ENCODE measurements around the gene PIGU. TPM values are rescaled to one million over a fixed set of nuclear protein-coding genes. Genes with fewer than 3 reads are reported as not detected.
"Not testable (repeated sequence)": the region's sequence is repeated elsewhere in the genome, so short reads cannot be mapped to it uniquely, and the experiment has no call there.

PIGU gene
- total RNA-seq, 4 donors from 2014 or later: 13.6 to 21.7 (median 16.2) TPM

- WGBS: 86% methylated on average over 5 of the region's 5 CpGs
- TF ChIP-seq, protein P1, sequence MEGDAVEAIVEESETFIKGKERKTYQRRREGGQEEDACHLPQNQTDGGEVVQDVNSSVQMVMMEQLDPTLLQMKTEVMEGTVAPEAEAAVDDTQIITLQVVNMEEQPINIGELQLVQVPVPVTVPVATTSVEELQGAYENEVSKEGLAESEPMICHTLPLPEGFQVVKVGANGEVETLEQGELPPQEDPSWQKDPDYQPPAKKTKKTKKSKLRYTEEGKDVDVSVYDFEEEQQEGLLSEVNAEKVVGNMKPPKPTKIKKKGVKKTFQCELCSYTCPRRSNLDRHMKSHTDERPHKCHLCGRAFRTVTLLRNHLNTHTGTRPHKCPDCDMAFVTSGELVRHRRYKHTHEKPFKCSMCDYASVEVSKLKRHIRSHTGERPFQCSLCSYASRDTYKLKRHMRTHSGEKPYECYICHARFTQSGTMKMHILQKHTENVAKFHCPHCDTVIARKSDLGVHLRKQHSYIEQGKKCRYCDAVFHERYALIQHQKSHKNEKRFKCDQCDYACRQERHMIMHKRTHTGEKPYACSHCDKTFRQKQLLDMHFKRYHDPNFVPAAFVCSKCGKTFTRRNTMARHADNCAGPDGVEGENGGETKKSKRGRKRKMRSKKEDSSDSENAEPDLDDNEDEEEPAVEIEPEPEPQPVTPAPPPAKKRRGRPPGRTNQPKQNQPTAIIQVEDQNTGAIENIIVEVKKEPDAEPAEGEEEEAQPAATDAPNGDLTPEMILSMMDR (IDR thresholded peaks at IDR 0.05): no peak
- TF ChIP-seq POLR2A (IDR thresholded peaks at IDR 0.05): no peak
- TF ChIP-seq POLR2AphosphoS5 (IDR thresholded peaks at IDR 0.05): no peak
- no peak for TF ChIP-seq EP300 (IDR thresholded peaks at IDR 0.05)
- H3K4me1 ChIP-seq: no peaks in the 10 kb centered on the region
- H3K9me3 ChIP-seq: no peaks in the 10 kb centered on the region
- H3K27me3 ChIP-seq: no peaks in the 10 kb centered on the region
- H3K36me3 ChIP-seq: no peaks in the 10 kb centered on the region
- DNase-seq (ENCODE audit: low spot score in 2 of 2): no peak
- H3K4me3 ChIP-seq: no peak overlapping the region
- H3K27ac ChIP-seq: no peak overlapping the region
Observed at GRCh38 chr20:34663213-34663943, 13.5 kb downstream of the PIGU start.

GRCh38 chr20:34661811-34662210 is 15.1 kb downstream of the PIGU start:
- not testable (repeated sequence) for H3K9me3 ChIP-seq; DNase-seq (ENCODE audit: low spot score in 2 of 2); H3K4me1 ChIP-seq; H3K27me3 ChIP-seq; H3K4me3 ChIP-seq; H3K36me3 ChIP-seq; H3K27ac ChIP-seq
- WGBS: 73% methylated on average over 5 of the region's 5 CpGs

GRCh38 chr20:34658654-34659053 is 18.2 kb downstream of the PIGU start:
- not testable (repeated sequence) for H3K4me1 ChIP-seq; H3K27me3 ChIP-seq; H3K9me3 ChIP-seq; H3K4me3 ChIP-seq; DNase-seq (ENCODE audit: low spot score in 2 of 2); H3K36me3 ChIP-seq; H3K27ac ChIP-seq
- WGBS: no CpG with 5 or more reads among the region's 31 CpGs

- no peak for DNase-seq (ENCODE audit: low spot score in 2 of 2)
- H3K9me3 ChIP-seq: no peaks in the 10 kb centered on the region
- TF ChIP-seq EP300 (IDR thresholded peaks at IDR 0.05) (no peak), POLR2AphosphoS5 (IDR thresholded peaks at IDR 0.05) (no peak), POLR2A (IDR thresholded peaks at IDR 0.05) (no peak)
- TF ChIP-seq, protein P1 (IDR thresholded peaks at IDR 0.05): no peak
- H3K4me3 ChIP-seq: no peak overlapping the region
- H3K27ac ChIP-seq: no peak overlapping the region
- H3K4me1 ChIP-seq: no peaks in the 10 kb centered on the region
- 92% methylated on average over 7 of the region's 7 CpGs for WGBS
- H3K27me3 ChIP-seq: no peaks in the 10 kb centered on the region
- H3K36me3 ChIP-seq: no peaks in the 10 kb centered on the region
Observed at GRCh38 chr20:34654207-34654744, 22.6 kb downstream of the PIGU start.

GRCh38 chr20:34651200-34651599 is 25.7 kb downstream of the PIGU start:
- whole genome bisulfite sequencing: 76% methylated on average over 2 of the region's 2 CpGs

GRCh38 chr20:34647737-34648136 is 29.2 kb downstream of the PIGU start:
- Histone ChIP-seq H3K27ac (no peak overlapping the region), H3K36me3 (no peaks in the 10 kb centered on the region), H3K9me3 (no peaks in the 10 kb centered on the region), H3K4me3 (no peak overlapping the region), H3K4me1 (peaks cover 5% of the 10 kb centered on the region), H3K27me3 (no peaks in the 10 kb centered on the region)
- DNase-seq (ENCODE audit: low spot score in 2 of 2): no peak
- 100% methylated on average over 1 of the region's 1 CpG for WGBS
- TF ChIP-seq, protein P1 (IDR thresholded peaks at IDR 0.05): no peak
- no peak for TF ChIP-seq EP300 (IDR thresholded peaks at IDR 0.05)
- TF ChIP-seq POLR2A (IDR thresholded peaks at IDR 0.05): no peak
- TF ChIP-seq POLR2AphosphoS5 (IDR thresholded peaks at IDR 0.05): no peak

More at GRCh38 chr20:34651200-34651599, 25.7 kb downstream of the PIGU start:
- H3K9me3 ChIP-seq: no peaks in the 10 kb centered on the region
- H3K27ac ChIP-seq: no peak overlapping the region
- DNase-seq (ENCODE audit: low spot score in 2 of 2): no peak
- TF ChIP-seq POLR2AphosphoS5 (IDR thresholded peaks at IDR 0.05) (no peak), EP300 (IDR thresholded peaks at IDR 0.05) (no peak), POLR2A (IDR thresholded peaks at IDR 0.05) (no peak)
- TF ChIP-seq, protein P1 (IDR thresholded peaks at IDR 0.05): no peak
- no peaks in the 10 kb centered on the region for H3K36me3 ChIP-seq
- no peak overlapping the region for H3K4me3 ChIP-seq
- no peaks in the 10 kb centered on the region for H3K27me3 ChIP-seq
- H3K4me1 ChIP-seq: no peaks in the 10 kb centered on the region
